Measurements from ENCODE around the gene UBP1.

Gene UBP1

GRCh38 chr3:33395900-33396299 is 44.3 kb downstream of the UBP1 start:
- Histone ChIP-seq H3K27ac (ENCODE audit: low read length) (no peak overlapping the region), H2AFZ (ENCODE audit: low read depth, low read length) (no peak overlapping the region), H3K27me3 (ENCODE audit: low read depth, low read length) (no peaks in the 10 kb centered on the region), H3K9ac (ENCODE audit: low read length) (no peak overlapping the region), H3K9me3 (ENCODE audit: insufficient read depth, low read length) (no peaks in the 10 kb centered on the region), H3K4me3 (ENCODE audit: low read length) (no peak overlapping the region), H3K4me2 (ENCODE audit: low read length) (no peak overlapping the region), H3K36me3 (replicated peaks; ENCODE audit: low read depth, low read length) (peaks cover 84% of the 10 kb centered on the region), H3K4me1 (ENCODE audit: low read length) (no peaks in the 10 kb centered on the region), H3K79me2 (ENCODE audit: low read length) (no peaks in the 10 kb centered on the region), H4K20me1 (ENCODE audit: insufficient read depth, low read length) (no peaks in the 10 kb centered on the region)
- TF ChIP-seq EZH2phosphoT487 (IDR thresholded peaks at IDR 0.05; ENCODE audit: low read depth) (no peak), CTCF (IDR thresholded peaks at IDR 0.05; ENCODE audit: low read depth, low read length) (no peak)

GRCh38 chr3:33394403-33395054 is 45.7 kb downstream of the UBP1 start:
- Histone ChIP-seq H3K4me1 (ENCODE audit: low read length) (no peaks in the 10 kb centered on the region), H2AFZ (ENCODE audit: low read depth, low read length) (no peak overlapping the region), H3K4me3 (ENCODE audit: low read length) (no peak overlapping the region), H3K4me2 (ENCODE audit: low read length) (no peak overlapping the region), H3K27ac (ENCODE audit: low read length) (no peak overlapping the region), H4K20me1 (ENCODE audit: insufficient read depth, low read length) (no peaks in the 10 kb centered on the region), H3K79me2 (ENCODE audit: low read length) (no peaks in the 10 kb centered on the region), H3K9me3 (ENCODE audit: insufficient read depth, low read length) (no peaks in the 10 kb centered on the region), H3K9ac (ENCODE audit: low read length) (no peak overlapping the region), H3K36me3 (replicated peaks; ENCODE audit: low read depth, low read length) (peaks cover 84% of the 10 kb centered on the region), H3K27me3 (ENCODE audit: low read depth, low read length) (no peaks in the 10 kb centered on the region)
- TF ChIP-seq EZH2phosphoT487 (IDR thresholded peaks at IDR 0.05; ENCODE audit: low read depth) (no peak), CTCF (IDR thresholded peaks at IDR 0.05; ENCODE audit: low read depth, low read length) (no peak)

GRCh38 chr3:33392703-33393125 is 47.5 kb downstream of the UBP1 start:
- no peak overlapping the region for H2AFZ ChIP-seq (ENCODE audit: low read depth, low read length)
- H3K9me3 ChIP-seq (ENCODE audit: insufficient read depth, low read length), result no peaks in the 10 kb centered on the region
- TF ChIP-seq CTCF (IDR thresholded peaks at IDR 0.05; ENCODE audit: low read depth, low read length) (no peak), EZH2phosphoT487 (IDR thresholded peaks at IDR 0.05; ENCODE audit: low read depth) (no peak)
- no peak overlapping the region for H3K27ac ChIP-seq (ENCODE audit: low read length)
- H3K27me3 ChIP-seq (ENCODE audit: low read depth, low read length), result no peaks in the 10 kb centered on the region
- H3K9ac ChIP-seq (ENCODE audit: low read length), result no peak overlapping the region
- H3K4me2 ChIP-seq (ENCODE audit: low read length), result no peak overlapping the region
- H3K4me1 ChIP-seq (ENCODE audit: low read length), result no peaks in the 10 kb centered on the region
- H3K4me3 ChIP-seq (ENCODE audit: low read length), result no peak overlapping the region
- H3K79me2 ChIP-seq (ENCODE audit: low read length), result no peaks in the 10 kb centered on the region
- no peaks in the 10 kb centered on the region for H4K20me1 ChIP-seq (ENCODE audit: insufficient read depth, low read length)
- H3K36me3 ChIP-seq (replicated peaks; ENCODE audit: low read depth, low read length), result peaks cover 80% of the 10 kb centered on the region

- Histone ChIP-seq H4K20me1 (ENCODE audit: insufficient read depth, low read length) (no peaks in the 10 kb centered on the region), H3K27me3 (ENCODE audit: low read depth, low read length) (no peaks in the 10 kb centered on the region), H3K79me2 (ENCODE audit: low read length) (no peaks in the 10 kb centered on the region), H3K4me1 (ENCODE audit: low read length) (no peaks in the 10 kb centered on the region), H3K4me3 (ENCODE audit: low read length) (no peak overlapping the region), H3K36me3 (replicated peaks; ENCODE audit: low read depth, low read length) (peaks cover 76% of the 10 kb centered on the region), H3K27ac (ENCODE audit: low read length) (no peak overlapping the region), H3K9ac (ENCODE audit: low read length) (no peak overlapping the region), H2AFZ (ENCODE audit: low read depth, low read length) (no peak overlapping the region), H3K9me3 (ENCODE audit: insufficient read depth, low read length) (no peaks in the 10 kb centered on the region), H3K4me2 (ENCODE audit: low read length) (no peak overlapping the region)
- TF ChIP-seq CTCF (IDR thresholded peaks at IDR 0.05; ENCODE audit: low read depth, low read length) (no peak), EZH2phosphoT487 (IDR thresholded peaks at IDR 0.05; ENCODE audit: low read depth) (no peak)
Measured at GRCh38 chr3:33392144-33392543, 48.1 kb downstream of the UBP1 start.
